K562 (cell line): Measurements from ENCODE around the gene PIP4K2A. TPM values are rescaled to one million over a fixed set of nuclear protein-coding genes. Genes with fewer than 3 reads are reported as not detected.

Experiments used
- ATAC-seq: fragments of 200-7000 bp; cut with Tn5 transposase; 3 replicates; pipeline ENCODE4 v1.9.1; 2020; ENCODE audit warnings: moderate library complexity
- BruUV-seq: library from RNA; stranded (reverse); fragments of 400-500 nt; replicated peaks from 2 replicates; lab custom pipeline; 2021; lab: Mats Ljungman, UMichigan
- CTCF ChIA-PET: fragments of 300-600 bp; formaldehyde crosslinking; extraction: SDS; loops from one replicate; lab custom pipeline; 2021; ENCODE audit warnings: low intra/inter-chr PET ratio; lab: Yijun Ruan, JAX
- POLR2A ChIA-PET: fragments of 300-600, 350-650 bp; sonication (Branson Sonifier 250); formaldehyde crosslinking; extraction: SDS; loops from one replicate; lab custom pipeline; 2021; ENCODE audit warnings: antibody characterized with exemption, inconsistent platforms; lab: Yijun Ruan, JAX
- DNase-seq, 4 experiments: peaks; one replicate each; pipeline versions ENCODE4 v3.0.0 to v3.0.0-alpha.2; 2011 to 2018; ENCODE audit warnings: low spot score in 3 of 4, mixed read lengths in 3 of 4; ENCODE audit errors: extremely low read depth in 1 of 4
- FAIRE-seq: peaks from 2 replicates; lab custom pipeline; 2011; peaks lifted over from hg19 to GRCh38; lab: Jason Lieb, UNC
- H2AFZ ChIP-seq: 2 replicates; pipeline ENCODE4 v1.6.0; 2011; ENCODE audit warnings: low read depth, low read length, control low read depth, inconsistent platforms
- H3K27ac ChIP-seq: fragments of 200-600 bp; 3 replicates; pipeline ENCODE4 v1.8.0; 2011; ENCODE audit warnings: low read depth, mild to moderate bottlenecking, control low read depth, inconsistent platforms, low read length, moderate library complexity, mixed read lengths; ENCODE audit errors: extremely low read depth
- H3K27me3 ChIP-seq, 2 experiments: fragments of 300-600 bp in 1 of 2; 2 replicates in 1 of 2; 3 replicates in 1 of 2; pipeline versions ENCODE4 v1.6.0 to v1.8.0; 2011; ENCODE audit warnings: inconsistent platforms in 2 of 2, low read length in 2 of 2, mild to moderate bottlenecking in 1 of 2, mixed read lengths in 1 of 2, moderate library complexity in 1 of 2; ENCODE audit not compliant: control insufficient read depth in 2 of 2, insufficient read depth in 2 of 2
- H3K36me3 ChIP-seq: fragments of 300-600 bp; 3 replicates; pipeline ENCODE4 v1.8.0; 2011; ENCODE audit warnings: mild to moderate bottlenecking, low read length, inconsistent platforms; ENCODE audit not compliant: control insufficient read depth, insufficient read depth
- H3K4me1 ChIP-seq, 2 experiments: fragments of 200-600 bp in 1 of 2; replicated peaks in 1 of 2; 2 replicates in 1 of 2; 3 replicates in 1 of 2; pipeline versions ENCODE4 v1.5.1 to v1.8.0; 2011; ENCODE audit warnings: inconsistent platforms in 2 of 2, low read length in 2 of 2, mild to moderate bottlenecking in 1 of 2, mixed read lengths in 1 of 2, moderate library complexity in 1 of 2; ENCODE audit not compliant: control insufficient read depth in 2 of 2, insufficient read depth in 2 of 2
- H3K4me2 ChIP-seq: 2 replicates; pipeline ENCODE4 v1.6.1; 2011; ENCODE audit warnings: low read length, control low read depth, inconsistent platforms, mixed read lengths; ENCODE audit not compliant: insufficient read depth
- H3K4me3 ChIP-seq: fragments of 200-600 bp; sonication (generic), shearing (Covaris generic); 2 replicates; pipeline ENCODE4 v1.5.1; 2016; ENCODE audit warnings: control low read depth, inconsistent platforms
- H3K79me2 ChIP-seq: fragments of 200-600 bp; 3 replicates; pipeline ENCODE4 v1.8.0; 2011; ENCODE audit warnings: low read length, inconsistent platforms; ENCODE audit not compliant: control insufficient read depth, insufficient read depth
- H3K9ac ChIP-seq, 2 experiments: 2 replicates each; pipeline versions ENCODE4 v1.6.0 to v1.6.1; 2011; ENCODE audit warnings: low read depth in 2 of 2, low read length in 2 of 2, control low read depth in 1 of 2, inconsistent platforms in 1 of 2, mild to moderate bottlenecking in 1 of 2, mixed read lengths in 1 of 2; ENCODE audit not compliant: insufficient read depth in 1 of 2
- H3K9me1 ChIP-seq: one replicate; pipeline ENCODE4 v1.6.0; 2011; ENCODE audit warnings: inconsistent platforms, mild to moderate bottlenecking, low read length, moderate library complexity; ENCODE audit not compliant: control insufficient read depth, insufficient read depth
- H3K9me3 ChIP-seq: replicated peaks from 2 replicates; pipeline ENCODE4 v1.5.1; 2011; ENCODE audit warnings: low read depth, low read length, inconsistent platforms; ENCODE audit not compliant: control insufficient read depth, insufficient read depth
- H4K20me1 ChIP-seq: replicated peaks from 2 replicates; pipeline ENCODE4 v1.6.1; 2011; ENCODE audit warnings: low read length, inconsistent platforms, mixed read lengths; ENCODE audit not compliant: control insufficient read depth, insufficient read depth
- ARHGAP35 ChIP-seq: fragments of 450-650 bp; IDR thresholded peaks from 2 replicates; pipeline ENCODE4 v1.6.1; 2018; ENCODE audit not compliant: partially characterized antibody
- ATF3 ChIP-seq, 2 experiments: fragments of 450-650 bp in 1 of 2; sonication (generic) in 1 of 2; formaldehyde crosslinking in 1 of 2; IDR thresholded peaks in 1 of 2; conservative IDR thresholded peaks in 1 of 2; 2 replicates each; pipeline versions ENCODE4 v1.6.1 to v1.8.1; 2016 to 2023; ENCODE audit warnings: mild to moderate bottlenecking in 2 of 2, moderate library complexity in 2 of 2, inconsistent platforms in 1 of 2, missing genetic modification reagents in 1 of 2
- FOSL1 ChIP-seq: fragments of 200-800 bp; sonication (Bioruptor generic); conservative IDR thresholded peaks from 2 replicates; pipeline ENCODE4 v1.6.1; 2016; ENCODE audit warnings: missing genetic modification characterization, missing compliant biosample characterization
- HINFP ChIP-seq: fragments of 450-650 bp; conservative IDR thresholded peaks from 2 replicates; pipeline ENCODE4 v1.6.1; 2016; ENCODE audit warnings: missing genetic modification characterization, low read depth, mild to moderate bottlenecking, control low read depth, missing compliant biosample characterization
- JUN ChIP-seq, 2 experiments: sonication (generic) in 1 of 2; formaldehyde crosslinking in 1 of 2; IDR thresholded peaks; 2 replicates each; pipeline versions ENCODE4 v1.6.1 to v1.8.0; 2012 to 2022; ENCODE audit warnings: borderline replicate concordance in 2 of 2, mild to moderate bottlenecking in 2 of 2, improper control_type of control experiment in 1 of 2, low read depth in 1 of 2, low read length in 1 of 2, missing genetic modification reagents in 1 of 2
- JUND ChIP-seq, 2 experiments: IDR thresholded peaks; 2 replicates in 1 of 2; 3 replicates in 1 of 2; pipeline ENCODE4 v1.6.1; 2011; ENCODE audit warnings: borderline replicate concordance in 2 of 2, low read depth in 2 of 2, low read length in 2 of 2, improper control_type of control experiment in 1 of 2, missing biosample characterization in 1 of 2, missing genetic modification characterization in 1 of 2, missing genetic modification reagents in 1 of 2
- KLF6 ChIP-seq: fragments of 250-450 bp; sonication (Bioruptor Pico); IDR thresholded peaks from 2 replicates; pipeline ENCODE4 v1.4.0; 2020; ENCODE audit warnings: mild to moderate bottlenecking, moderate library complexity, borderline replicate concordance
- NCOA6 ChIP-seq: fragments of 450-650 bp; IDR thresholded peaks from 2 replicates; pipeline ENCODE4 v1.6.1; 2017; ENCODE audit warnings: mild to moderate bottlenecking
- TRIM28 ChIP-seq: fragments of 450-650 bp; IDR thresholded peaks from 2 replicates; pipeline ENCODE4 v1.6.1; 2017
- ZHX1 ChIP-seq: fragments of 150-350 bp; conservative IDR thresholded peaks from 2 replicates; pipeline ENCODE4 v1.6.1; 2014; ENCODE audit warnings: low read length
- WGBS: fragments of 100-300 bp; shearing (Covaris generic); methylation state at CpG from one replicate; pipeline ENCODE4 v1.1.6; 2016; ENCODE audit warnings: low coverage, mixed read lengths; ENCODE audit not compliant: insufficient coverage; ENCODE audit errors: missing lambda C conversion rate; 5-methylcytosine and 5-hydroxymethylcytosine counted together
- in situ Hi-C: fragments of 300-500 bp; cut with MboI; formaldehyde crosslinking; loops from 4 replicates; pipeline ENCODE4 v1.15.0; 2018; ENCODE audit warnings: inconsistent platforms, mixed read lengths
- intact Hi-C: fragments of 100-400 bp; cut with micrococcal nuclease; formaldehyde crosslinking; loops from 2 replicates; pipeline ENCODE4 v1.14.2; 2022
- polyA plus RNA-seq, 8 experiments: library from polyadenylated mRNA; depleted of rRNA in 4 of 8; stranded (reverse) in 5 of 8; unstranded in 3 of 8; fragments of >200 nt; fragmentation: Nextera tagmentation in 2 of 8; fragmentation: Illumina TruSeq in 1 of 8; extraction: Ambion mirVana in 2 of 8; extraction: Trizol in 1 of 8; gene quantifications; 2 replicates each; pipeline versions ENCODE4 v1.2.1 to v1.2.3, GENCODE V29; 2011 to 2014; ENCODE audit warnings: inconsistent platforms in 1 of 8, missing spikeins in 1 of 8
- total RNA-seq, 7 experiments: library from RNA; depleted of rRNA in 6 of 7; stranded (reverse); fragments of >200 nt in 6 of 7; fragmentation: Illumina TruSeq in 2 of 7; extraction: Trizol in 2 of 7; gene quantifications; 2 replicates each; pipeline versions ENCODE4 v1.2.1 to v1.2.3, GENCODE V29; 2011 to 2021; ENCODE audit warnings: low replicate concordance in 1 of 7
- TF ChIP-seq, protein P1 (sequence below): conservative IDR thresholded peaks from 2 replicates; pipeline ENCODE4 v1.6.1; 2011; ENCODE audit warnings: low read depth, mild to moderate bottlenecking, low read length; ENCODE audit not compliant: control insufficient read depth

The PIP4K2A gene
- total and polyA plus RNA-seq, 9 of the 15 experiments (the other 6 are each of a cell fraction or from before 2014, with no cell fraction given) = 35.6 to 117 (median 71.9) TPM

GRCh38 chr10:22518167-22518724 lies 196.1 kb downstream of the PIP4K2A start:
- ATAC-seq (no peak), DNase-seq (no peak), FAIRE-seq (no peak)
- ChIA-PET POLR2A (no interaction called here), CTCF (no interaction called here)
- in situ Hi-C loops = no loop called here
- no peaks in the 10 kb centered on the region for H3K79me2 ChIP-seq
- no peak overlapping the region for H2AFZ ChIP-seq
- no peaks in the 10 kb centered on the region for H4K20me1 ChIP-seq
- no peak overlapping the region for H3K9ac ChIP-seq
- H3K27ac ChIP-seq = no peak overlapping the region
- H3K27me3 ChIP-seq = no peaks in the 10 kb centered on the region
- no peak overlapping the region for H3K4me3 ChIP-seq
- 23% methylated on average over 3 of the region's 3 CpGs for WGBS
- intact Hi-C loops = no loop called here
- no peaks in the 10 kb centered on the region for H3K36me3 ChIP-seq
- BruUV-seq = no TSS peak
- H3K4me2 ChIP-seq = no peak overlapping the region
- peaks cover 2 to 12% of the 10 kb centered on the region in 2 experiments; a peak in 4 of 5 replicates for H3K4me1 ChIP-seq
- 0 out of 2 replicates have a peak, but pooled peaks cover 1% of the 10 kb centered on the region for H3K9me3 ChIP-seq
- H3K9me1 ChIP-seq = peaks cover 2% of the 10 kb centered on the region
- peak; percentile 20; the same call in 1 of the 2 replicates for TF ChIP-seq FOSL1 (tag)
- TF ChIP-seq, protein P1, sequence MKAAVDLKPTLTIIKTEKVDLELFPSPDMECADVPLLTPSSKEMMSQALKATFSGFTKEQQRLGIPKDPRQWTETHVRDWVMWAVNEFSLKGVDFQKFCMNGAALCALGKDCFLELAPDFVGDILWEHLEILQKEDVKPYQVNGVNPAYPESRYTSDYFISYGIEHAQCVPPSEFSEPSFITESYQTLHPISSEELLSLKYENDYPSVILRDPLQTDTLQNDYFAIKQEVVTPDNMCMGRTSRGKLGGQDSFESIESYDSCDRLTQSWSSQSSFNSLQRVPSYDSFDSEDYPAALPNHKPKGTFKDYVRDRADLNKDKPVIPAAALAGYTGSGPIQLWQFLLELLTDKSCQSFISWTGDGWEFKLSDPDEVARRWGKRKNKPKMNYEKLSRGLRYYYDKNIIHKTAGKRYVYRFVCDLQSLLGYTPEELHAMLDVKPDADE = no peak
- 0 out of 2 replicates have a peak, but pooled peaks have one; percentile 42 for TF ChIP-seq JUN (IDR thresholded peaks at IDR 0.05; ENCODE audit: borderline replicate concordance, low read depth, low read length)
- no peak for TF ChIP-seq JUN (CRISPR knock-in tag; IDR thresholded peaks at IDR 0.05; ENCODE audit: borderline replicate concordance)
- TF ChIP-seq JUND (IDR thresholded peaks at IDR 0.05; ENCODE audit: borderline replicate concordance, low read depth, low read length) = peak; percentile 54; the same call in 1 of the 2 replicates
- peak; percentile 33; the same call in 1 of the 3 replicates for TF ChIP-seq JUND (tag; IDR thresholded peaks at IDR 0.05; ENCODE audit: borderline replicate concordance, low read depth, low read length)
- TF ChIP-seq KLF6 = no peak
- TF ChIP-seq ZHX1 = no peak
- peak; percentile 73; the same call in 1 of the 2 replicates for TF ChIP-seq ATF3 (IDR thresholded peaks at IDR 0.05)
- TF ChIP-seq ATF3 (CRISPR knock-in tag; conservative IDR thresholded peaks at IDR 0.05) = no peak
- TF ChIP-seq TRIM28 = no peak
- TF ChIP-seq NCOA6 = no peak
- no peak for TF ChIP-seq ARHGAP35
- no peak for TF ChIP-seq HINFP (tag)
- TF ChIP-seq, all 486 proteins: peak for 4
